Central memory CD4-positive, alpha-beta T cell (primary cell): ENCODE results near the gene ZNF121.
"Not testable (repeated sequence)": the region's sequence is repeated elsewhere in the genome, so short reads cannot be mapped to it uniquely, and the experiment has no call there.

Source experiments
- DNase-seq: peaks from one replicate; pipeline ENCODE4 v3.0.0; 2022
- total RNA-seq, 3 experiments: gene quantifications; one replicate each; lab custom pipeline; 2026; lab: John Stamatoyannopoulos, UW

Gene ZNF121
- 81.4 to 277 (median 187) reads per million in 3 experiments for total RNA-seq

DNA sequence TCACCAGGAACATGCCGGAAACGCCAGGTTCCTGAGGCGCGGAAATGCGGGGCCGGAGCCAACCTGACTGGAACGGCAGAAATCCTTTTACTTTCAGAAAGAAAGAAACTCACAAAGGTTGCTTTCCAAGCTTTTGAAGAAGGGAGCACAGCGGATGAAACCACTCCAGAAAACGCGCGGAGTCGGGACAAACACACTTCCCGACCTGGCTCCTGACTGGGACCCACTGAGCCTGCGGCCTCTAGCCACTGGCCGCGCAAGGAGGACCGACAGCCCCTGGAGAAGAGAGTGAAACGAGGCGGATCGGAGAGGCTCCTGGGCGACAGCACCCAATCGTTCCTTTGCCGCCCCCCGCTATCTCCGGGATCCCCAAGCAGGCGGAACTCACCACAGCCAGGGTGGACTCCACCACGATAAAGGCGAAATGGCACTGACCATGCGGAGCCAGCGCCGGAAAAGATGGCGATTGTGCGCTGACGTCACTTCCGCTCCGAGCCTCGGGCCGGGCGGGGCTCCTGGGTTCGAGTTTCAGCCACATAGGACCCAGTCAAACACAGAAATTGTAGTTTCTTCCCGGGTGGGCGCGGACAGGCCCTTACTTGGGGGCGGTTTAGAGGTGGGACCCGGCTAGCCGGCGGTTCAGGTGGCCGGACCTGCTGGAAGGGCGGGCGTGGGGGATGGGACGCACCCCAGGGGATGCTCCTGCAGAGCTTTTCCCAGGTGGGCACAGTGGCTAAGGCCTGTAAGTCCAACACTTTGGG lies at the start of gene ZNF121:
Gene ZNF121 (minus strand): TSS at position 432 of the 761 bp plus-strand sequence. CDS start 16,407 bp downstream, outside the sequence.
- DNase-seq: peak; percentile 66

GRCh38 chr19:9627856-9628255 lies 43.6 kb upstream of the ZNF121 start:
- no peak for DNase-seq

GRCh38 chr19:9622531-9622930 lies 38.2 kb upstream of the ZNF121 start:
- no peak for DNase-seq

GRCh38 chr19:9621156-9622037 lies 37.1 kb upstream of the ZNF121 start, which contains the start of gene ZNF561:
Gene ZNF561 (minus strand): TSS chr19:9621232. CDS start chr19:9619456, 1,776 bp downstream.
- DNase-seq: peak; percentile 90

DNA sequence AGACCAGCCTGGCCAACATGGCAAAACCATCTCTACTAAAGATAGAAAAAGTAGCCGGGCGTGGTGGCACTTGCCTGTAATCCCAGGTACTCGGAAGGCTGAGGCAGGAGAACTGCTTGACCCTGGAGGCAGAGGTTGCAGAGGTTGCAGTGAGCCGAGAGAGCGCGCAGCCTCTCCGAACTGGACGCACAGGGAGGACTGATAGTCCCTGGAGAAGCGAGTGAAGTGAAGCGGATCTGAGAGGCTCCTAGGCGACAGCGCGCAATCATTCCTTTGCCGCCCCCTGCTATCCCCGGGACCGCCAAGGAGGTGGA lies 36.5 kb upstream of the ZNF121 start:
- no peak for DNase-seq

DNA sequence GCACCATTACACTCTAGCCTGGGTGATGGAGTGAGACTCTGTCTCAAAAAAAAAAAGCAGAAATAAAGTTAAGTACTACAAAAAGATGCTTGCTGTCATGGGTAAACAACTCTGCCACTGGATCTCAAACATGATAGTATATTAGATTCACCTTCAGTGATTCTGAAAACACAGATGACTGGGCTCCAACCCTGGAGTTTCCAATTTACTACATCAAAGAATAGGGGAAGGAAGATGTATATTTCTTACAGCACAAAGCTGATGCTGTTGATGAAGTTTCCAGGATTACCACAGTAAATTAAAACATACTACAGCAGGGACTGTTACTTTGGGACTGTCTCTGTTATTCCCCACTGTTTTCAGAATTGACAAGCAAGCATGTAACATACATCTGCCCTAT lies 31.5 kb upstream of the ZNF121 start:
- no peak for DNase-seq

GRCh38 chr19:9610484-9611113 lies 26.3 kb upstream of the ZNF121 start:
- DNase-seq: no peak

- DNase-seq: no peak
These were observed 24.6 kb upstream of the ZNF121 start for GRCh38 chr19:9608912-9609311.

GRCh38 chr19:9597027-9597426 lies 12.7 kb upstream of the ZNF121 start:
- DNase-seq: no peak

GRCh38 chr19:9586764-9587163 lies 2.5 kb upstream of the ZNF121 start:
- DNase-seq: peak; percentile 64

DNA sequence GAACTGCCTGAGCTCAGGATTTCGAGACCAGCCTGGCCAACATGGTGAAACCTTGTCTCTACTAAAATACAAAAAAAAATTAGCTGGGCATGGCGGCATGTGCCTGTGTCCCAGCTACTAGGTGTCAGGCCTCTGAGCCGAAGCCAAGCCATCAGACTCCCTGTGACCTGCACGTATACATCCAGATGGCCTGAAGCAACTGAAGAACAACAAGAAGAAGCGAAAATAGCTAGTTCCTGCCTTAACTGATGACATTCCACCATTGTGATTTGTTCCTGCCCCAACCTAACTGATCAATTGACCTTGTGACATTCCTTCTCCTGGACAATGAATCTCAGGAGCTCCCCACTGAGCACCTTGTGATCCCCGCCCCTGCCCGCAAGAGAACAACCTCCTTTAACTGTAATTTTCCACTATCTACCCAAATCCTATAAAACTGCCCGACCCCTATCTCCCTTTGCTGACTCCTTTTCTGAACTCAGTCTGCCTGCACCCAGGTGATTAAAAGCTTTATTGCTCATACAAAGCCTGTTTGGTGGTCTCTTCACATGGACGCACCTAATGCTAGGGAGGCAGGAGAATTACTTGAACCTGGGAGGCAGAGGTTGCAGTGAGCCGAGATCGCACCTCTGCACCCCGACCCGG lies 2.1 kb downstream of the ZNF121 start:
- not testable (repeated sequence) for DNase-seq

DNA sequence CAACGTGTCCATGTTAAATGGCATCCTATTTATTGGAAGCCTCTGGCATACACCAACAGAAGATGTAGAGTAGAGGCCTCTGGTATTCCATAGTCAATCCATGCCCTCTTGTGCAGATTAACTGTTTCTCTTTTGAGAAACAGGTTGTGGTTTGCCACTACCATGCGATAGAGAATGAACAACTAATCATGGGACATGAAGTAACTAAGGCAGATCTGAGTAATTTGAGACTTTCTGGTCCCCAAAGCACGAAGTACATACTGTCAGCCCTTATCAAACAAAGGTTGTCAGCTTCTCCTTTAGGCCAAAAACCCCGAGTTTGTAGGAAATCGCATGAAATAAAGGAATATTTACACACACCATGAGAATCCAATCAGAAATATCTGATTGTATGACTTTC lies 3.6 kb downstream of the ZNF121 start:
- no peak for DNase-seq

GRCh38 chr19:9570255-9570654 lies 14.0 kb downstream of the ZNF121 start:
- DNase-seq: no peak

DNA sequence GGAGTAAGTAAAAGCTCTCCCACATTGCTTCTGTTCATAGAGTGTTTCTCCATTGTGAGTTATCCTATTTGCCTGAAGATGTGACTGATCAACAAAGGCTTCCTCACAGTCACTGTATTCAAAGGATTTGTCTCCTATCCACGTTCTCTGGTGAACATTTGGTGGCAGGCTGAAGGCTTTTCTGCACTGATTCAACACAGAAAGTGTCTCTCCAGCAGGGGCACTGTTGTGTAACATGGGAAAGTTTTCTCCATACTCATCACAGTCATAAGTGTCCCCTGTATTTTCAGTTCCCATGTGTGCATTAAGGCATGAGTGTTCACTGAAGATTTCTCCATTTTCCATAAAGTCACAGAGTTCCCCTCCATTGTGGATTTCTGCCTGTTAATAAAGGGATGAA lies 17.6 kb downstream of the ZNF121 start:
- DNase-seq: no peak

- DNase-seq: no peak
These were observed 18.2 kb downstream of the ZNF121 start for GRCh38 chr19:9565900-9566705.

DNA sequence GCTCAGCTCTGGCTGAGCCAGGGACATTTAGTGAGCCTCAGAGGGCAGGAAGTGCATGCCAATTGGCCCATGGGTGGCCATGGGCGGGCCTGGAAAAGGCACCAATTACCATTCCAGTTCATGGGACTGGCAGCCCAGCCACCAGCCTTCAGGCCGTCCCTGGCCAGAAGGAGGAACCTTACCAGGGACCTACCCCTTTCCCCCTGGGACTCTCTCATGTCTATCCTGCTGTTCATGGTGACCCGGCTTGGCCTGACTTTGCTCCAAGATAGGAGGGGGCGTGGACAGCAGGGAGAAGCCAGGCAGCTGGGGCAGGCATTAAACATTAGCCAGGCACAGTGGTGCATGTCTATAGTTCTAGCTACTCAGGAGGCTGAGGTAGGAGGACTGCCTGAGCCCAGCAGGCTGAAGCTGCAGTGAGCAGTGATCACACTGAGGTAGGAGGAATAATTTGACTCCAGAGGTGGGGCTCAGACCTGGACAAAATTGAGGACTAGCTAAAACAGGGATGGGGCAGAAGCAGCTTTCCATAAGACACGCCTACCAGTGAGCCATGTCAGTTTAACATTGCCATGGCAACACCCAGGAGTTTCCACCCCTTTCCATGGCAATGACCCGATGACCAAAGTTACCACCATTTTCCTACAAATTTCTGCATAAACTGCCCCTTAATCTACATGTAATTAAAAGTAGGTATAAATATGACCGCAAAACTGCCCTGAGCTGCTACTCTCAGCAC lies 31.6 kb downstream of the ZNF121 start:
- no peak for DNase-seq

- no peak for DNase-seq
These were observed 36.4 kb downstream of the ZNF121 start for GRCh38 chr19:9547870-9548269.

GRCh38 chr19:9541281-9541680 lies 43.0 kb downstream of the ZNF121 start:
- DNase-seq: not testable (repeated sequence)

DNA sequence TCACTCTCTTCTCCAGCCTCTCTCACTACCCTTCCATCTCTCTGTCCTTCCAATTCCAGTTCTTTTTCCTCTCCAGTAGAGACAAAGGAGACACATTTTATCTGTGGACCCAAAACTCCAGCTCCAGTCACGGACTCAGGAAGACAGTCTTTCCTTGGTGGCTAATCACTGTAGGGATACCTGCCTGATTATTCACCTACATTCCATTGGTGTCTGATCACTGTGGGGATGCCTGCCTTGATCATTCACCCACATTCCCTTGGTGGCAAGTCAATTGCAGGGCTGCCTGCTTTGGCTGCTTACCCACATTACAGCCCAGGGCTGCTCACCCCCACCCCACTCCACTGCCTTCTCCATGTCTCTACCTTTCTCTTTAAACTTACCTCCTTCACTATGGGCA lies 44.4 kb downstream of the ZNF121 start:
- not testable (repeated sequence) for DNase-seq

GRCh38 chr19:9539201-9539600 lies 45.1 kb downstream of the ZNF121 start:
- not testable (repeated sequence) for DNase-seq
